GM06990 (cell line): ENCODE measurements around the gene PIK3R1.

Experiments used
- DNase-seq: peaks from one replicate; pipeline ENCODE4 v3.0.0-alpha.2; 2011; ENCODE audit not compliant: insufficient read length; ENCODE audit errors: extremely low read depth
- H3K27me3 ChIP-seq: replicated peaks from 2 replicates; pipeline ENCODE4 v1.6.0; 2011; ENCODE audit warnings: low read length; ENCODE audit not compliant: control insufficient read depth, insufficient read depth
- H3K36me3 ChIP-seq: 2 replicates; pipeline ENCODE4 v1.5.1; 2011; ENCODE audit warnings: low read length; ENCODE audit not compliant: control insufficient read depth, insufficient read depth
- H3K4me3 ChIP-seq: replicated peaks from 2 replicates; pipeline ENCODE4 v1.5.1; 2011; ENCODE audit warnings: low read depth, mild to moderate bottlenecking, control low read depth, low read length
- CTCF ChIP-seq: IDR thresholded peaks from 2 replicates; pipeline ENCODE4 v1.5.1; 2011; ENCODE audit warnings: low read length, control low read depth, mild to moderate bottlenecking, inconsistent platforms; ENCODE audit not compliant: insufficient read depth, poor library complexity, severe bottlenecking

Gene PIK3R1

GRCh38 chr5:68215898-68216244 is 315 bp downstream of the PIK3R1 start:
- no peak for DNase-seq
- no peaks in the 10 kb centered on the region; the same call in 1 of the 2 replicates for H3K36me3 ChIP-seq
- TF ChIP-seq CTCF, result no peak
- H3K4me3 ChIP-seq, result peak overlapping the region; percentile 78
- no peaks in the 10 kb centered on the region for H3K27me3 ChIP-seq

GRCh38 chr5:68216245-68217046 is 890 bp downstream of the PIK3R1 start:
- H3K4me3 ChIP-seq, result peak overlapping the region; percentile 78
- DNase-seq, result peak; percentile 79
- no peaks in the 10 kb centered on the region for H3K27me3 ChIP-seq
- H3K36me3 ChIP-seq, result no peaks in the 10 kb centered on the region; the same call in 1 of the 2 replicates
- no peak for TF ChIP-seq CTCF

- DNase-seq, result no peak
- peak overlapping the region; percentile 78 for H3K4me3 ChIP-seq
- no peaks in the 10 kb centered on the region for H3K27me3 ChIP-seq
- H3K36me3 ChIP-seq, result no peaks in the 10 kb centered on the region; the same call in 1 of the 2 replicates
- no peak for TF ChIP-seq CTCF
These were observed 1.4 kb downstream of the PIK3R1 start for GRCh38 chr5:68217047-68217355.

- Histone ChIP-seq H3K4me3 (peak overlapping the region; percentile 78), H3K36me3 (no peaks in the 10 kb centered on the region; the same call in 1 of the 2 replicates), H3K27me3 (no peaks in the 10 kb centered on the region)
- no peak for DNase-seq
- TF ChIP-seq CTCF, result no peak
These were observed 2.0 kb downstream of the PIK3R1 start for GRCh38 chr5:68217528-68217927.

- no peak for DNase-seq
- no peaks in the 10 kb centered on the region for H3K27me3 ChIP-seq
- H3K36me3 ChIP-seq, result no peaks in the 10 kb centered on the region; the same call in 1 of the 2 replicates
- no peak overlapping the region for H3K4me3 ChIP-seq
- no peak for TF ChIP-seq CTCF
These were observed 3.7 kb downstream of the PIK3R1 start for GRCh38 chr5:68219161-68219816.

GRCh38 chr5:68220260-68220659 is 4.7 kb downstream of the PIK3R1 start:
- H3K27me3 ChIP-seq, result no peaks in the 10 kb centered on the region
- H3K36me3 ChIP-seq, result no peaks in the 10 kb centered on the region; the same call in none of the 2 replicates
- no peak overlapping the region for H3K4me3 ChIP-seq
- DNase-seq, result no peak
- no peak for TF ChIP-seq CTCF
